GM12801 (cell line): ENCODE data around the gene LY86.

ENCODE experiments used
- TF ChIP-seq, protein P1 (sequence below): IDR thresholded peaks from one replicate; pipeline ENCODE4 v1.5.1; 2011; ENCODE audit warnings: control low read depth; ENCODE audit not compliant: insufficient read length; ENCODE audit errors: extremely low read depth

LY86 gene

DNA sequence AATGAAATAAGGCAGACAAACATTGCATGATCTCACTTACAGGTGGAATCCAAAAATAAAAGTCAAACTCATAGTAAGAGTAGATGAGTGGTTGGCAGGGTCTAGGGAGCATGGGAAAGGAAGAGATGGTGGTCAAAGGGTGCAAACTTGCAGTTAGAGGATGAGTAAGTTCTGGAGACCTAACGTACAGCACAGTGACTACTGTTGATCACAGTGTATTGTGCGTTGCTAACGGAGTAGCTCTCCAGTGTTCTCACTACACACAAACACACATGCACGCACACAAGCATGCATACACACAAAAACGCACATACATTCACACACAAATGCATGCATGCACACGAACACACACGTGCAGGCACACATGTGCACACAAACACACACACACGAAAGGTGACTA, 54.9 kb downstream of the LY86 start:
- TF ChIP-seq, protein P1, sequence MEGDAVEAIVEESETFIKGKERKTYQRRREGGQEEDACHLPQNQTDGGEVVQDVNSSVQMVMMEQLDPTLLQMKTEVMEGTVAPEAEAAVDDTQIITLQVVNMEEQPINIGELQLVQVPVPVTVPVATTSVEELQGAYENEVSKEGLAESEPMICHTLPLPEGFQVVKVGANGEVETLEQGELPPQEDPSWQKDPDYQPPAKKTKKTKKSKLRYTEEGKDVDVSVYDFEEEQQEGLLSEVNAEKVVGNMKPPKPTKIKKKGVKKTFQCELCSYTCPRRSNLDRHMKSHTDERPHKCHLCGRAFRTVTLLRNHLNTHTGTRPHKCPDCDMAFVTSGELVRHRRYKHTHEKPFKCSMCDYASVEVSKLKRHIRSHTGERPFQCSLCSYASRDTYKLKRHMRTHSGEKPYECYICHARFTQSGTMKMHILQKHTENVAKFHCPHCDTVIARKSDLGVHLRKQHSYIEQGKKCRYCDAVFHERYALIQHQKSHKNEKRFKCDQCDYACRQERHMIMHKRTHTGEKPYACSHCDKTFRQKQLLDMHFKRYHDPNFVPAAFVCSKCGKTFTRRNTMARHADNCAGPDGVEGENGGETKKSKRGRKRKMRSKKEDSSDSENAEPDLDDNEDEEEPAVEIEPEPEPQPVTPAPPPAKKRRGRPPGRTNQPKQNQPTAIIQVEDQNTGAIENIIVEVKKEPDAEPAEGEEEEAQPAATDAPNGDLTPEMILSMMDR = no peak

DNA sequence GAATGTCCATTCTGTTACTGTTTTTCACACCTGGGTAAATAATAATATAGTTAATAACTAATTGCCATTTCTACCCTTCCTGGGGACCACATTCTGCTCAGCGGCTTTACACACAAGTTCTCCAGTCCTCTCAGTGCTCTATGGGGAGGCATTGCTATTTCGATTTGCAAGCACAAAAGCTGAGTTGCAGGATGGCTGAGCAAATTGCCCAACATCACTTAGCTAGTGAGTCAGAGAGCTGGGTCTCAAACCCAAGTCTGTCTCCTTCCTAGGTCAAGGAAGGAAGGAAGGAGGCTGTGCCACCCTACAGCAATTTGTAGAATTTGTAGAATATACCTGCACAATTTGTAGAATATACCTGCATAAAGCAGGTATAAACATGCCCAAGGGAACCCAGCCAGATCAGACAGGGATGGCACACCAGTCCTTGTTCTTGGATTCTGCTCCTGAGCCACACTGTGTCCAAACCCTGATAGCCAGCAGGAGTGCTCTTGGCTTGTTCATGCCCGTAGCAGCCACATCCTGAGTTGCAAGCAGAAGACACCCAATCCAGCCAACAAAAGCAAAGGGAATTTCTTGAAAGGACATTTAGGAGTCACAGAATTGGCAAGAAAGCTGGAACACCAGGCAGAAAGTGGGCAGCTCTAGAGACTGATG, 56.9 kb downstream of the LY86 start:
- TF ChIP-seq, protein P1 = no peak

DNA sequence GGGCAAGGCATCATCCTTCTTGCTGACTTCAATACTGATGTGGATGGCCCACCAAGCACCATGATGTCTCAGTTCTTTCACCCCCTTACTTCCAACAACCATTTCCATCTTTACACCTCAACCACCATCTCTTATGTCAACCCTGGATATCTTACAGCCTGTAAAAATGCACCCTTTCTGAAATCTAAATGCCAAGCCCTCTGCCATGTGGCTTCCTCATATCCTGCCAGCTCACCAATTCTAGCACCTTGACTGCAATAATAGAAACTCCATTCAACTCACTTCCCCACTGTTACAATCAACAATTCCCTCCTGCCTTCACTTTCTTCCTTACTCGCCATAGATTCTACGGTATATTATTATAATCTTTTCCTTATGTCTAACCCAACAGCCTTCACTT, 57.9 kb downstream of the LY86 start:
- TF ChIP-seq, protein P1 = no peak

DNA sequence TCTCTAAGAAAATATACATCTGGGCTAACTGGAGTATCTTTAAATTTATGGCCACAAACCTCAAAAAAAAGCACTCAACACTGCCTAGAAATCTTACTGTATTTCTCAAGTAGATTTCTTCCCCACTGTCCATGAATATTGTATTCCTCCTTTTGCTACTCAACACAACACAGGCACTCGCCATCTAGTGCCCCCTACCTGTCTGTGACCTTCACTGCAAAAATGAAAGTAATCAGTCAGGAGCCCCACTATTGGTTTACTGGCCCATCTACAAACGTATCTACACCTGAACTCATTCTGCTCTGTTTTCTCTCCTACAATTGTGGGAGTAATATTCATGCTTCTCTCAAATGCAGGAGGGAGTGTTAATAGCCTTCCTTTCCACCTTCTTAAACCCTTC, 58.3 kb downstream of the LY86 start:
- TF ChIP-seq, protein P1 = no peak

DNA sequence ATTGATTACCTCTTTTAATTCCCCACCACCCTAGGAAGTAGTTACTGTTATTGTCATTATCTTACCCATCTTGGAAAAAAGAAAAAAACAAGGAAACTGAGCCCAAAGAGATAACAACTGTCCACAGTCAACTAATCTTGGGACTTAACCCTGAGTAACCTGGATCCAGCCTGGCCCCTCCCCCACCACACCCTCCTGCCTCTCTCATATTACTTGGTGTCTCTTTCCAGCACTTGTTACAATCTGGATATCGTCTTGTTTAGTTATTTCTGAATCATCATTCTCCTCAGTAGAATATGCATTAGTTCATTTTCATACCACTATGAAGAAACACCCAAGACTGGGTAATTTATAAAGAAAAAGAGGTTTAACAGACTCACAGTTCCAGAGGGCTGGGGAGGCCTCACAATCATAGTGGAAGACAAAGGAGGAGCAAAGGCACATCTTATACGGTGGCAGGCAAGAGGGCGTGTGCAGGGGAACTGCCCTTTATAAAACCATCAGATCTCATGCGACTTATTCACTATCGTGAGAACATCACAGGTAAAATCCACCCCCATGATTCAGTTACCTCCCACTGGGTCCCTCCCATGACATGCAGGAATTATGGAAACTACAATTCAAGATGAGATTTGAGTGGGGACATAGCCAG, 60.3 kb downstream of the LY86 start:
- TF ChIP-seq, protein P1 = no peak

DNA sequence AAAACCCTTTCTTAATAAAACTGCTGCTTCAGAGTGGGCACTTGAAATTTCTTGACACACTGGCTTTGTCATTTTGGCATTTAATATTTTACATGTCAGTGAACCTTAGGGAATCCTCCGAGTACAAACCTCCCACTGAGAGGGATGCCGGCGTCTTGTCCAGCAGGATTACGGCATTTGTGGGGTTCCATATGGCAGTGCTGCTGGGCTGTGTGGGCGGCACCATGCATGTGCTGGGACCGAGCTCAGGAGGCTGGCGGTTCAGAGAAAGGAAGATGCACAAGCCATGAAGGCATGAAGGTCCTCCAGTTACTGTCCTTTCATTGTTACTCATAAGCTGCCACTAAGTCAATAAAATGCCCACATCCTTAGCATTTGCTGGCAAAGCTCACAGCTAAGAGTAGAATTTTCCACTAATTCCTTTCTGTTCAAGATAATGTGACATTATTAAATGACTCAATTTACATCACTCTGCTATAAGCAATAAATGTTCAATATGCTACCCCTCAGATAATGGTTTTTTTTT, 61.4 kb downstream of the LY86 start:
- TF ChIP-seq, protein P1 = no peak

DNA sequence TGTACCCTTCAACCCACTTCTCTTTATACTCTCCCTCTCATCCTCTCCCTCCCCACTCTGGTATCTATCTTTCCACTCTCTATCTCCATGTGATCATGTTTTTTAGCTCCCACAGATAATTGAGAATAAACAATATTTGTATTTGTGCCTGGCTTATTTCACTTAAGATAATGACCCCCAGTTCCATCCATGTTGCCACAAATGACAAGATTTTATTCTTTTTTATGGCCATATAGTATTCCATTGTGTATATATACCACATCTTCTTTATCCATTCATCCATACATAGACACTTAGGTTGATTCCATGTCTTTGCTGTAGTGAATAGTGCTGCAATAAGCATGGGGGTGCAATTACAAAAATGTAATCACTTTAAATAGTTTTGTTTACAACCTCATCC, 62.3 kb downstream of the LY86 start:
- TF ChIP-seq, protein P1 = no peak
